Measurements from ENCODE around the gene TAS1R3.
A peak's percentile ranks its signal among the peaks of the same experiment; 100 is the strongest.

GRCh38 chr1:1291548-1292441, 39.3 kb upstream of the TAS1R3 start:
- TF ChIP-seq CTCF (IDR thresholded peaks at IDR 0.05) (peak; percentile 55), SMAD4 (CRISPR knock-in tag; IDR thresholded peaks at IDR 0.05) (no peak), USF1 (CRISPR knock-in tag; IDR thresholded peaks at IDR 0.05) (no peak), ZNF281 (CRISPR knock-in tag; IDR thresholded peaks at IDR 0.05) (no peak), NR3C1 (CRISPR knock-in tag; conservative IDR thresholded peaks at IDR 0.05; ENCODE audit: low read depth) (no peak), USF2 (CRISPR knock-in tag; IDR thresholded peaks at IDR 0.05) (no peak), HMGXB4 (CRISPR knock-in tag; IDR thresholded peaks at IDR 0.05) (0 out of 2 replicates have a peak, but pooled peaks have one; percentile 40), JUN (CRISPR knock-in tag; IDR thresholded peaks at IDR 0.05) (no peak)

Measured in WTC11 (cell line).